NCI-H345 treated with DMSO at 0.1 percent for 48 hours (cell line): ENCODE measurements around the gene UCP2.

Experiments
- DNase-seq: peaks from one replicate; lab custom pipeline; 2025; ENCODE audit not compliant: unreplicated experiment; lab: John Stamatoyannopoulos, UW

The UCP2 gene

DNA sequence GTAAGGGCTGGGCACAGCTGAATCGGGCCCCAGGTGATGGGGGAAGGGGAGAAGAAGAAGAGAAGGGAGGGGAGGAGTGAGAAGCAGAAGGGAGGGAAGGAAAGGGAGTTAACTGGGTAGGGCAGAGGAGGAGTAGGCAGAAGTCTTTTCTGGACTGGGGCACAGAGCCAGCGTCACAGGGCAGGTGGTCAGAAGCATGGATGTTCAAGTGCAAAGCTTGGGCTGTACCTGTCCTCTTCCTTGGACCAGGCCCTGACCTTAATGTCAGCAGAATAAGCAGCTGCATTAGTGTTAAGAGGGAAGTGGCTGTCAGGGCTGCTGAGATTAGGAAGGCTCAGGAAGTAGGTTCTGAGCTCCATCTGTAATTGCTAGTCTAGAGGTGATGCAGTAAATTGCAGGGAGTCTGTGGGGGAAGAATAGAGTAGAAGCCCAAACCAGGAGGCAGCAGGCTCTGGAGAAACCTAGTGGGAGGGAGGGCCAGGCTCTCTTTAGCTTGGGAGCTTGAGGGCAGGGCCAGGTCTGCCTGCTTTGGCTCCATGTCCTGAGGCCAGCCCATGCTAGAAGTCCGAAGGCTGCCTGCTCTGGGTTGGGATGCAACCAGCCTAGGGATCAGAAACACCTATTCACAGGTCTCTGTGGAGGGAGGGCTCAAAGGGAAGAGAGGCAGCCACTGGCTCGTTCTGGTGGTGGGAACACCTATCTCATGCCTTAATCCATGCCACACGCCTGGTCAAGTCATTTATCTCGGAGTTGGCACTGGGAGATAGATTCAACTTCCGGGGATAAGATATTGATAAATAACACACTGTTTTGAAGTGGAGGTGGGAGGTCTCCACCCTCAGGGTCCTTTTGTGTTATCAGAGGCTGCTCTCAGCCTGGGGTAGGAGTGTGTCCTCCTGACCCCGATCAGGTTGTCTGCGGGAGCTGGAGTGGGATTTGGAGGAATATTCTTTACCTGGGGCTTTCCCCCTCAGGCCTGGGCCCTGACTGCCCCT, 28.0 kb upstream of the UCP2 start:
- no peak for DNase-seq

DNA sequence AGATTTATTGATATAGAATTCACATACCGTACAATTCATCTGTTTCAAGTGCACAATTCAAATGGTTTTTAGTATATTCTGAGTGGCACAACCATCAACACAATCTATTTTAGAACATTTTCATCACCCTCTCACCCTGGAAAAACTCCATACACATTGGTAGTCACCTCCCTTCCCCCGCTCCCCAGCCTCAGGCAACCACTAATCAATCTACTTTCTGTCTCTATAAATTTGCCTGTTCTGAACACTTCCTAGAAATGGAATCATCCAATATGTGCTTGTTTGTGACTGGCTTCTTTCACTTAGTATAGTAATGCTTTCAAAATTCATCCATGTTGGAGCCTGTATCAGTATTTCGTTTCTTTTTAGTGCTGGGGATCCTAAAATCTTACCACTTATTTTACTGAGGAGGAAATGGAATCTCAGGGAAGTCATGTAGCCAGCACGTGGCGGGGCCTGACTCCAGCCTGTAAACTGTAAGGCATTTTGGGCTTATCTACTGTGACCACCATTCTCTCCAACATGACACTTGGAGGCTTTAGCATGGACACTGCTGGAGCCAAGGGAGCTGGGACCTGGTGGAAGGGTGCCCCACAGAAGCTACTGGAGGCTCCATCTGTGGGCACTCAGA, 27.1 kb upstream of the UCP2 start:
- DNase-seq = no peak

DNA sequence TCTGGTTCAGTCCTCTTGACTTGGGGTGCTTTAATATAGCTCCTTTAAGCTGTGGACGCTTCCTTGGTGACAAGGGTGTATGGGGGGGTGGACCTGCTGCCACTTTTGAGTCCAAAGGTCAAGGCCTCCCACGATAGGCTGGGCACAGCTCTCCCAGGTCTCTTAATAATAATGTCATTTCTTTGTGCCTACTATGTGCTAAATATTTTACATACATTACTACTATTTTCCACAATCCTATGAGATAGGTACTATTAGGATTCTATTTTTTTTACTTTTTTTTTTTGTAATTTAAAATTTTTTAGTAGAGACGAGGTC, 26.5 kb upstream of the UCP2 start:
- DNase-seq = no peak

DNA sequence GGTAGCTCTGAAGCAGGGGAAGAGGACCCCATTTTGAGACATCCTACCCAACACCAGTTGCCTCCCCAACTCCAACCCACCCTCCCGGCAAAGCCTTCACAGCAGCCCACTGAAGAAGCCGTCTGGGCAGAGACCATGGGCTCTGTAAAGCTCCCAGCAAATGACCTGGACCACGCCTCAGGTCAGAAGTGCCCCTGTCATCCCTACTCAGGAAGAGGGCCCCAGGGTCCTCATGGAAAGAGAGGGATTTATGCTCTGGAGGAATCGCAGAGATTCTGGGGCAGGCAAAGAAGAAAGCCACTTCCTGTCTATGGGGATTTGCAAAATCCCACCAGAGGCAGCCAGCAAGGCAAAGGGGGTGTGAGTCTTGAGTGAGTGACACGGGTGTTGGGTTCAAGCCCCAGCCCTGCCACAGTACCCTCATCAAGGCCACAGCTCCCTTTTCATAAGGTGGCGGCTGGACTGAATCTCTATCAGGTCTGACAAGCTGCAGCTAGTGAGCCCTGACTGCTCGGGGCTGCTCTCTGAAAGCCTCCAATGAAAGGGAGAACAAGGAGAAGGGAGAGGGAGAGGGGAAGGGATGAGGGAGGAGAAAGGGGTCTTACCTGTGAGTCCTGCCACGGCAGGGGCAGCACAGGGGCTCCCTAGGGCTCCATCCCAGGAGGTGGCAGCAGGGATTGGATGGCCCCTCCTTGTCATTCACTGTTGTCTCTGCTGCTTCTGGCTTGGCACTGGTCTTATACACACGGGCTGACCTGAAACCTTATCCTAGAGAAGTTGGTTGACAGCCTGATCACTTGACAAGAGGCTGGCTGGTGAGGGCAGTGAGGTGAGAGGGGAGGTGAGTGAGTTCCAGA, 26.0 kb upstream of the UCP2 start, which contains the start of gene UCP3:
Gene UCP3 (minus strand): TSS at position 713 of the 857 bp plus-strand sequence. CDS start 2,043 bp downstream, outside the sequence.
- DNase-seq = no peak

DNA sequence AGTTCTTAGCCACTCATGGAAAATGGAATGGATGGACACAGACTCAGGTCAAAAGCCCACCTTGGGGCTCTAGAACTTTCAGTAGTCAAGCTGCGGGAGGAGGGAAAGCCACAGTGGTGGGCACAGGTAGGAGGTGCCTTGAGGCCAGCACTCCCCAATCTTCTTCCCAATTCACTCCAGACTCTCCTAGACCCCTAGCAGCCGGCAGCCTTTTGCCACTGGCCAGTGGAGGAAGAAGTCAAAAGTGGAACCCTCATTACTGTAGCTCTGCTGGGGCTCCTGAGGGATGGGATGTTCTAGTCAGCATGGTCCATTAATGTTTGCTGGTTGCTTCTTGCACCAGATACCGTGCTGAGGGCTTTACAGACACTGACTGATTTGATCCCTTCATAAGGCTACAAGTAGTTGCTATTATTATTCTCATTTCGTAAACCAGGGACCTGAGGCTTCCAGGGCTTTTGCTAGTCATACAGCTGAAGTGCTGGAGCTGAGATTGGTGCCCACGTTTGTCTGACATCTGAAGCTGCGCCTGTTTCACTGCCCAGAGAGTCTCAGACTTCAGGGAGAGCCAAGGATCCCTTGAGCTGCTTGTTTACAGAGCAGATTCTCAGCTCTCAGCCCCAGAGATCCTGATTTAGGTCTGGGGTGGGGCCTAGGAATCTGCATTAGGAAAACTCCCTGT, 25.2 kb upstream of the UCP2 start:
- no peak for DNase-seq

DNA sequence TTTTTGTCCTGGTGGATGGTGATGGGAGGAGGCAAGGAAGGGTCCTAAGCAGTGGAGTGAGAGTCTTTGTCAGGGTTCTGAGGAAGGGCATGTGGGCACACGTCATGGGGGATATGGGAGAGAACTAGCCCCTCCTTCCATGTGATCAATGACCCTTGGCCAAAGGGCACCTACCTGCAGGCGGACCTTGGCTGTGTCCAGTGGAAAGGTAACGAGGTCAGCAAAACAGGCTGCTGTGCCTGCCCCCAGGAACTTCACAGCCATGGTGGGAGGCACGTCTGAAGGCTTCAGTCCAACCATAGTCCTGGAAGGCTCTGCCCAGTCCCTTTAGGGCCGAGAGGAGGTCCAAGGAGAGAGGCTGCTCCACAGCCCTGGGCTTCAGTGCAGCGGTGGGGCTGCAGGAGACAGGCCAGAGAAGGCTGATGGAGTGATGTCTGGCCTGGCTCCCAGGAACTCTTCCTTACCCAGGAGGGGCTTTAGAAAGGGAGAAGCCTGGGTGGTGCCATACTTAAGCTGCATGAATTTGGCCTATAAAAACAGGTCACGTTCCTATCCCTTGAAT, 24.2 kb upstream of the UCP2 start:
- DNase-seq = no peak

DNA sequence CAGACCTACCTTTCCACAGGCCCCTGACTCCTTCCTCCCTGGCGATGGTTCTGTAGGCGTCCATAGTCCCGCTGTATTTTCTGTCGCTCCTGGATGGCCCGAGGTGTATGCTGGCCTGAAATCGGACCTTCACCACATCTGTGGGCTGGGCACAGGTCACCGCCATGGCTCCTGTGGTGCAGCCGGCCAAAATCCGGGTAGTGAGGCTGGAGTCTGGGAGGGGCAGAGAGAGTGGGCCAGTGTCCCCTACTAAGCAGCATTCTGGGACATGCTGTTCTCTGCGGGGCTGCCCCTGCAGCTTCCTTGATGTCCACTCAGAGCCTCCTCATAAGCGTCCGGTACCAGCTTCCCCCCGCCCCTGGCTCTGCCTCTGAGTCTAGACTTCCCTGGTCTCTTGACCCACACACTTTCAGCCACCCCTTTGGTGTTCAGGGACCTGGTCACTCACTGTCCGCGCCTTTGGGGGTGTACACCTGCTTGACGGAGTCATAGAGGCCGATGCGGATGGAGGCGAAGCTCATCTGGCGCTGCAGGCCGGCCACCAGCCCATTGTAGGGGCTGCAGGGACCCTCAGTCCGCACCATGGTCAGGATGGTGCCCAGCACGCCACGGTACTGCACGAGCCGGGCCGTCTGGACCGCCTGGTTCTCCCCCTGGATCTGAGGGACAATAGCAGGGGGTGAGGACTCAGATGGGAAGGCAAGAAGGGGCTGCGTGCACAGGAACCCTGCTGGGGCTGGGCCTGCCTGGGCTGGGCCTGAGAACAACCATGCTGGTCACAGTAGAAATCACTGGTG, 23.3 kb upstream of the UCP2 start:
- no peak for DNase-seq

DNA sequence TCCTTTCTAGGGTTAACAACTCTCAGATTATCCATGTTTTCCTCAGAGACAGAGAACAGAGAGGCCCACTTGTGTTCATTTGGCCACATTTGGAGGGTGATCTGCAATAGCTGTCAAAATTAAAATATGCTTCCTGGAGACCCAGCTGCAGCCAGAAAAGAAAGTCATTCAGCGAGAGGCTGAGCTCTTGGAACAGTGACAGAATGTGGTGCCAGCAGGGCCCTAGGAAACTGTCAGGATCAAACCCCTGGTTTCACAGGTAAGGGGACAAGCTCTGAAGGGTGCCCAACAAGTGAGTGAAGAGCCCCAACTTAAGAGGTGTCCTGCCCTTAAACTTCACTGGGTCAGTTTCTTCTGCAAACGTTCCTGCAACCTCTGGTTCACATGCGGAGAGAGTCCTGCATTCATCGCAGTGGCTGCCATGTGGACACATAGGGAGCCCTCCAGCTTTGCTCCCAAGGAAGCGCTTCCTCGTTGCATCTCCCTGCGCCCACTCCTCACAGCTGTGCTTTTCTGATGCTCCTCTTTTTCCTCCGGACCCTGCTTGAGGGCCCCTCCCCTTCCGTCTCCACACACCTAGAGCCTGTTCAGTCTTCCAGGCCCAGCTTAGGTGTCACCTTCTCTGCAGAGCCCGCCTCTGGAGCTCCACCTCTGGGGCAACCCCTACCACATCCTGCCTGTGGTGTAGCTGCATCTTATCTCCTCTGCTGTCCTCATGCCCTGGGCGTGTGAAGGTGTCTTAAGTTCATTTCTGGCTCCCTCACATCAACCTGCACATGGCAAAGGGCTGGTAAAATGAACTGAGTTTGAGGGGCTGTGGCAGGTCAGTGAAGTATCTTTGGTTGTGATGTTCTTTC, 22.3 kb upstream of the UCP2 start:
- no peak for DNase-seq

DNA sequence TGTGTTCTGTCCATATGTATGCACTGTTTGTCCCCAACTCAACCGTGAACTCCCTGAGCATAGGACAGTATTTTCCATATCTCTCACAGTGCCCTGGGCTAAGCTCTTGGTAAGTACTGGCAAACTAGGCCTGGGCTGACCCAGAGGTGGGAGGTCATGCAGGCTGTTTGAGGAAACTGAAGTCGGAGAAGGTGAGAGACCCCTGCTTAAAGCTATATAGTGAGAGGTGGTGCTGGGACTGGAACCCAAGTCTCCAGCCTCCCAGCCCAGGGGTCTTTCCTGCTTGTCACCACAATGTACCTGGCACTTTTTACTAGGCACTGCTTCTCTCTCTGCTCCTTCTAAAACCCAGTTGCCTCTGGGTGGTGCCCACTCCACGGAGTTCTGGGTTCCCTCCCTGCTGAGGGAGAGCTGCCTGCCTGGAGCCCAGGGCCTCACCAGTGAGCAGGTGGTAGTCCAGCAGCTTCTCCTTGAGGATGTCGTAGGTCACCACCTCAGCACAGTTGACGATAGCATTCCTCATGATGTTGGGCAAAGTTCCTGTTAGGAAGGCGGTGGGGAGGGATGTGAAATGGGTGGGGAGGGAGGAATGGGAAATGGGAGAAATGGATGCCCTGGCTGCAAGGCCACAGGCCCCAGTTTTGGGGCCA, 21.5 kb upstream of the UCP2 start:
- DNase-seq = no peak

DNA sequence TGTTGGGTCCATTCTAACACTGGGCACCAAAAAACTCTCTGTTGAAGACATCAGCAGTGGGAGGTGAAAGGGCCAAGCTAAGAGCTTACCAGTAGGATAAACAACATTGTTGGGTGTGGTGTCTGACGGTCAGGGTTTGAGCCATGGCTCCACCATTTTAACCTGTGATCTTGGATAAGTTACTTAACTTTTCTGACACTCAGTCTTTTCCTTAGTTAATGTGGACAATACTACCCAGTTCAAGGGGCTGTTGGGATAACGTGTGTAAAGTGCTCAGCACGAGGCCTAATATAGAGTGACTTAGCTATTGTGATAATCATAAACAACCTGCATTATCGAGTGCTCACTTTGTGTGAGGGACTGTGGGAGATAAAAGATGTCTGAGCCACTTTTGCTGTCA, 20.2 kb upstream of the UCP2 start:
- DNase-seq = no peak

DNA sequence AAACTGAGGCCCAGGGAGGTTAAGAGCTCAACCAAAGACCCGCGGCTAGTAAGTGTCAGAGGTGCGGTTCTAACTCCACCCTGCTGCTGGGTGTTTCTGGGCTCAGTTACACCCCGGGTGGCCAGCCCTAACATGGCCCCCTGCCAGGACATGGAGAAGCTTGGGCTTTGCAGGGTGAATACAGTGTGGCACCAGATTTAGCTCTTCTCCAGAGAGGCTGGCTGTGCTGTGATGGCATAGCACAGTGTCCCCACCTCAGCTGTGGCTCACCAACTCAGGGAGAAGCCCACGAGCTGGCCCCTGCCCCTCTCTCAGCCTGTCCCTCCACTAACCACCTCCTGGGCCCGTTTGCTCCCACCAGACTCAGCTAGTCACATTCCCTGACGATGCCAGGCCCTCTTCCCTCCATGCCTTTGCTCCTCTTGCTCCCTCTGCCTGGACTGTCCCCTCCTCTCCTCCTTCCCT, 19.2 kb upstream of the UCP2 start:
- no peak for DNase-seq

DNA sequence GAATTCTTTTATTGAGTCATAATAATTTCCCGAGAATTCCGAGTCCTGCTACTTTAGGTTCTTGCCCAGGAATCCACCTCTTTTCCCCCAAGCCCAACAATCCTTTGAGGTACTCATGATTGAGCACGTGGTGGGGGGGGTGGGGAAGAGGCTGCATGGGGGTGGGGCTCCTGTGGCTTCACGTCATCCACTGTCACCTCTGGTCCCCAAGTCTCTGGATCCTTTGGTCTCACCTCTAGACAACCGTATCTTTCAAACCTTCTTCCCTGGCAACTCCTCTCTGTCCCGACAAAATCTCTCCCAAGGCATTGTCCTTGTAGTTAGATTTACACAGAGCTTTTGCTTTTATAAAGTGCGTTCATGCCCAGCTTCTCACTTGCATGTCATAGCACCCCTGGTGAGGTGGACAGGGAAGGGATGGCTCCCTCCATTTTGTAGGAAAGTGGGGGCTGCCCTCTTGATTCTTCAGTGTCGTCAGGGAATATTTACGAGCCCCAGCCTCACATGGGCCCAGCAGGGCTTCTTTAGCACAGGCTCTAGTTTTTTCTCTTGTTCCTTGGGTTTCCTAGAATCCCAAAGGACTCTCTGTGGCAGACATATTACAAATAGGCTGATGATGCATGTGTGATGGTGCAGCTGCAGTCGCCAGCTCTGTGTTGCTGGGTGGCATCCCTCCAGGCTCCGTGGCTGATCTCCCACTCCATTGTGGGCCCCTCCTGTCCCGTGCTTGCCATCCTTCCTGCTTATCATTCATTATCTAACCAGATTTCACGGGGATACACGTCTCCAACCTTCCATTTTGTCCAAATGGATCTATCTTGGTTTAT, 17.9 kb upstream of the UCP2 start:
- peak; percentile 32 for DNase-seq

DNA sequence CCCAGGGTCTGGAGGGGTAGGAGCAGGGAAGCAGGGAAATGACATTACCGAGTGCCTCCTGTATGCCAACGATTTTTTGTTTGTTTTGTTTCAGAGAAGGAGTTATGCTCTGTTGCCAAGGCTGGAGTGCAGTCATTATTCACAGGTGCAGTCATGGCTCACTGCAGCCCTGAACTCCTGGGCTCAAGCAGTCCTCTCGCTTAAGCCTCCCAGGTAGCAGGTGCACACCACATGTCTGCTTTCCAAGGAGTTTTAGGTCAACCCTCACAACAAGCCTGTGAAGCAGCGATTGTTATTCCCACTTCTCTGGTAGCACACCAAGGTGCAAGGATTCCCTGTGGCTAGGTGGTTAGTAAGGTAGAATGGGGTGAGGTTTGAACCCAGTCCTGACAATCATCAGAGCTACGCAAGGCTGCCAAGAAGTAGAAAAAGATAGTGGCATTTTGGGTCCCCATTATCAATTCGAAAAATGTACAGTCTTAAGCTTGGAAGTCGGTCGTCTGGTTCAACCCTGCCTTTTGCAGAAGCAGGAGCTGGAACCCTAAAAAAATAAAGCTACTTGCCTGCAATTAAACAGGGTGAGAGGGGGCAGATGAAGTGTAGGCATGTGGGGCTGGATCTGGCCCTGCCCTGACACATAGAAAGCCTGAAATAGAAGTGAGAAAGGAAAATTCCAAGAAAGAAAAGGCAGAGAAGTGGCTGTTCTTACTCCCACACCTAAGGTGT, 17.1 kb upstream of the UCP2 start:
- peak; percentile 97 for DNase-seq

DNA sequence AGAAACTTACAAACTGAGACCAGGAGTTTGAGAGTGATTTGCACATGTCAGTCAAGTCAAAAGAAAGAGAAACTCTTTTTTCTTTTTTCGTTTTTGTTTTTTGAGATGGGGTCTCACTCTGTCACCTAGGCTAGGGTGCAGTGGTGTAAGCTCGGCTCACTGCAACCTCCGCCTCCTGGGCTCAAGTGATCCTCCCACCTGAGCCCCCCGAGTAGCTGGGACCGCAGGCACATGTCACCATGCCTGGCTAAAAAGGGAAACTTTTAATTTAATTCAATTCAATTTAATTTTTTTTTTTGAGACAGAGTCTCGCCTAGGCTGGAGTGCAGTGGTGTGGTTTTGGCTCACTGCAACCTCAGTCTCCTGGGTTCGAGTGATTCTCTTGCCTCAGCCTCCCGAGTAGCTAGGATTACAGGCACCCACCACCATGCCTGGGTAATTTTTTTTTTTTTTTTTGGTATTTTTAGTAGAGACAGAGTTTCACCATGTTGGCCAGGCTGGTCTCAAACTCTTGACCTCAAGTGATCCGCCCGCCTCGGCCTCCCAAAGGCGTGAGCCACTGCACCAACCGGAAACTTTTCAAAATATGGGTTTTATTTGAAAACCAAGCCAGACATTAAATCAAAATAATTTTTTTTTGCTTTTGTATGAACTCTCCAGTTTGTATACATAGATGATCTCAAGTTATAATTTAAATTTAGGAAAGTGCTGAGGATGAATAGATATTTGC, 16.4 kb upstream of the UCP2 start:
- DNase-seq = no peak

DNA sequence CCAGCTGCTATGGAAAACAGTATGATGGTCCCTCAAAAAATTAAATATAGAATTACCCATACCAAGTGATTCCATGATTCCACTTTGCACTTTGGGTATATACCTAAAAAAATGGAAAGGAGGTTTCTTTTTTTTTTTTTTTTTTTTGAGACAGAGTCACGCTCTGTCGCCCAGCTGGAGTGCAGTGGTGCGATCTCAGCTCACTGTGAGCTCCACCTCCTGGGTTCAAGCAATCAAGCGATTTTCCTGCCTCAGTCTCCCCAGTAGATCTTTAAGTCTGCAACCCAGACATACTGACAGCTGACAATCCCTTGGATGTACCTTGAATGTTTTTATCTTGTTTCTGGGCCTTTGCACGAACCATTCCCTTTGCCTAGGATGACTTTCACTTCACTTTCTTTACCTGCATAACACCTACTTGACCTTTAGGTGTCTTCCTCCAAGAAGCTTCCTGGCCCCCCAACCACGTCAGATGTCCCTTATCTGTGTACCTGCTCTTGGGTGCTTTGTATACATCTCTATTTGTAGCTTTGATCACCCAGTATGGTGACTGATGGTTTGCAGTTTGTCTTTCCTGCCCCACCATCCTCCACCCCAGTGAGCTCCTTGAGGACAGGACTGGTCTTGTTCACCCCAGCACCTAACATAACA, 14.6 kb upstream of the UCP2 start:
- DNase-seq = no peak
